ENCODE results near the gene LYPLAL1.

Gene LYPLAL1

GRCh38 chr1:219172821-219173220, 857 bp upstream of the LYPLAL1 start:
- H2BK15ac ChIP-seq (ENCODE audit: low read depth, poor library complexity, severe bottlenecking), result no peak overlapping the region
- peak overlapping the region in 1 of 2 experiments; percentile 81 for H3K4me3 ChIP-seq (ENCODE audit: insufficient read depth in 1 of 2, low read depth in 1 of 2, low read length in 2 of 2)
- peak overlapping the region; percentile 94 for H3K9ac ChIP-seq (ENCODE audit: low read length)
- no peaks in the 10 kb centered on the region for H3K4me1 ChIP-seq (ENCODE audit: control insufficient read depth, insufficient read depth, low read depth, low read length)
- no peak overlapping the region for H2BK120ac ChIP-seq (ENCODE audit: low read depth, low read length)
- WGBS, result 94% methylated on average over 2 of the region's 2 CpGs
- no peak overlapping the region for H4K8ac ChIP-seq (ENCODE audit: low read length)
- no peak overlapping the region for H3K18ac ChIP-seq (ENCODE audit: low read depth in 1 of 2, low read length in 2 of 2)
- no peak overlapping the region for H3K4ac ChIP-seq (ENCODE audit: low read depth in 1 of 2, low read length in 2 of 2)
- no peak overlapping the region for H4K91ac ChIP-seq (ENCODE audit: low read length)
- peaks cover 0 to 17% of the 10 kb centered on the region in 2 experiments for H3K36me3 ChIP-seq (ENCODE audit: control insufficient read depth in 1 of 2, insufficient read depth in 2 of 2, low read depth in 1 of 2, low read length in 2 of 2)
- no peak overlapping the region for H2AK5ac ChIP-seq (ENCODE audit: low read length, severe bottlenecking)
- H3K4me2 ChIP-seq (ENCODE audit: low read length, poor library complexity, severe bottlenecking), result no peak overlapping the region
- H3K27me3 ChIP-seq (ENCODE audit: control insufficient read depth in 1 of 2, insufficient read depth in 1 of 2, low read length in 2 of 2), result no peaks in the 10 kb centered on the region
- H3K79me1 ChIP-seq (replicated peaks; ENCODE audit: low read length, poor library complexity, severe bottlenecking), result peaks cover 5% of the 10 kb centered on the region
- no peak overlapping the region for H2BK12ac ChIP-seq (ENCODE audit: low read length in 2 of 2)
- DNase-seq, result no peak
- H3K23ac ChIP-seq (ENCODE audit: low read length in 2 of 2), result no peak overlapping the region
- no peak overlapping the region for H2BK5ac ChIP-seq (ENCODE audit: low read depth, low read length, poor library complexity, severe bottlenecking)
- no peak overlapping the region for H3K14ac ChIP-seq (ENCODE audit: low read length in 2 of 2)
- no peak overlapping the region for H2AFZ ChIP-seq (ENCODE audit: low read depth, low read length)
- no peak overlapping the region for H3K27ac ChIP-seq (ENCODE audit: low read length, poor library complexity, severe bottlenecking)
- H3K9me3 ChIP-seq (ENCODE audit: control insufficient read depth, low read length), result no peaks in the 10 kb centered on the region

GRCh38 chr1:219173434-219173757, 282 bp upstream of the LYPLAL1 start:
- Histone ChIP-seq H2AK5ac (ENCODE audit: low read length, severe bottlenecking) (no peak overlapping the region), H2BK5ac (ENCODE audit: low read depth, low read length, poor library complexity, severe bottlenecking) (no peak overlapping the region), H4K8ac (ENCODE audit: low read length) (no peak overlapping the region), H3K18ac (ENCODE audit: low read depth in 1 of 2, low read length in 2 of 2) (no peak overlapping the region), H3K23ac (ENCODE audit: low read length in 2 of 2) (no peak overlapping the region), H3K27ac (ENCODE audit: low read length, poor library complexity, severe bottlenecking) (peak overlapping the region; percentile 61), H2BK15ac (ENCODE audit: low read depth, poor library complexity, severe bottlenecking) (no peak overlapping the region), H3K14ac (ENCODE audit: low read length in 2 of 2) (no peak overlapping the region), H3K36me3 (ENCODE audit: control insufficient read depth in 1 of 2, insufficient read depth in 2 of 2, low read depth in 1 of 2, low read length in 2 of 2) (peaks cover 0 to 21% of the 10 kb centered on the region in 2 experiments), H3K4me1 (ENCODE audit: control insufficient read depth, insufficient read depth, low read depth, low read length) (no peaks in the 10 kb centered on the region), H3K9me3 (ENCODE audit: control insufficient read depth, low read length) (no peaks in the 10 kb centered on the region), H3K27me3 (ENCODE audit: control insufficient read depth in 1 of 2, insufficient read depth in 1 of 2, low read length in 2 of 2) (no peaks in the 10 kb centered on the region), H2BK120ac (ENCODE audit: low read depth, low read length) (no peak overlapping the region), H3K4me2 (ENCODE audit: low read length, poor library complexity, severe bottlenecking) (no peak overlapping the region), H3K9ac (ENCODE audit: low read length) (peak overlapping the region; percentile 94), H2AFZ (ENCODE audit: low read depth, low read length) (no peak overlapping the region), H2BK12ac (ENCODE audit: low read length in 2 of 2) (no peak overlapping the region), H3K4me3 (ENCODE audit: insufficient read depth in 1 of 2, low read depth in 1 of 2, low read length in 2 of 2) (peak overlapping the region in 1 of 2 experiments; percentile 81), H3K79me1 (replicated peaks; ENCODE audit: low read length, poor library complexity, severe bottlenecking) (peaks cover 5% of the 10 kb centered on the region), H4K91ac (ENCODE audit: low read length) (no peak overlapping the region), H3K4ac (ENCODE audit: low read depth in 1 of 2, low read length in 2 of 2) (no peak overlapping the region)
- no peak for DNase-seq
- WGBS, result 33% methylated on average over 3 of the region's 6 CpGs

- peak overlapping the region in 1 of 2 experiments; percentile 11 for H2BK12ac ChIP-seq (ENCODE audit: low read length in 2 of 2)
- no peak overlapping the region for H2BK15ac ChIP-seq (ENCODE audit: low read depth, poor library complexity, severe bottlenecking)
- H4K8ac ChIP-seq (ENCODE audit: low read length), result peak overlapping the region; percentile 69
- peak overlapping the region in 1 of 2 experiments; percentile 83 for H3K18ac ChIP-seq (ENCODE audit: low read depth in 1 of 2, low read length in 2 of 2)
- H2AFZ ChIP-seq (ENCODE audit: low read depth, low read length), result no peak overlapping the region
- no peak overlapping the region for H3K23ac ChIP-seq (ENCODE audit: low read length in 2 of 2)
- H3K27me3 ChIP-seq (ENCODE audit: control insufficient read depth in 1 of 2, insufficient read depth in 1 of 2, low read length in 2 of 2), result no peaks in the 10 kb centered on the region
- peak overlapping the region; percentile 93 for H3K27ac ChIP-seq (ENCODE audit: low read length, poor library complexity, severe bottlenecking)
- H3K4me1 ChIP-seq (ENCODE audit: control insufficient read depth, insufficient read depth, low read depth, low read length), result no peaks in the 10 kb centered on the region
- H2BK120ac ChIP-seq (ENCODE audit: low read depth, low read length), result no peak overlapping the region
- peaks cover 0 to 28% of the 10 kb centered on the region in 2 experiments for H3K36me3 ChIP-seq (ENCODE audit: control insufficient read depth in 1 of 2, insufficient read depth in 2 of 2, low read depth in 1 of 2, low read length in 2 of 2)
- peak overlapping the region; percentile 94 for H3K9ac ChIP-seq (ENCODE audit: low read length)
- H3K4me2 ChIP-seq (ENCODE audit: low read length, poor library complexity, severe bottlenecking), result peak overlapping the region; percentile 48
- H3K4ac ChIP-seq (ENCODE audit: low read depth in 1 of 2, low read length in 2 of 2), result peak overlapping the region in 1 of 2 experiments; percentile 73
- peak overlapping the region; percentile 99 for H2AK5ac ChIP-seq (ENCODE audit: low read length, severe bottlenecking)
- peak overlapping the region in 1 of 2 experiments; percentile 81 for H3K4me3 ChIP-seq (ENCODE audit: insufficient read depth in 1 of 2, low read depth in 1 of 2, low read length in 2 of 2)
- WGBS, result 53% methylated on average over 11 of the region's 11 CpGs
- peak; percentile 52 for DNase-seq
- H2BK5ac ChIP-seq (ENCODE audit: low read depth, low read length, poor library complexity, severe bottlenecking), result peak overlapping the region; percentile 89
- H3K14ac ChIP-seq (ENCODE audit: low read length in 2 of 2), result no peak overlapping the region
- peaks cover 5% of the 10 kb centered on the region for H3K79me1 ChIP-seq (replicated peaks; ENCODE audit: low read length, poor library complexity, severe bottlenecking)
- no peaks in the 10 kb centered on the region for H3K9me3 ChIP-seq (ENCODE audit: control insufficient read depth, low read length)
- H4K91ac ChIP-seq (ENCODE audit: low read length), result no peak overlapping the region
Measured at GRCh38 chr1:219174460-219175211, 958 bp downstream of the LYPLAL1 start.

GRCh38 chr1:219175212-219175564, 1.5 kb downstream of the LYPLAL1 start:
- Histone ChIP-seq H3K23ac (ENCODE audit: low read length in 2 of 2) (no peak overlapping the region), H3K4ac (ENCODE audit: low read depth in 1 of 2, low read length in 2 of 2) (peak overlapping the region in 1 of 2 experiments; percentile 73), H2BK5ac (ENCODE audit: low read depth, low read length, poor library complexity, severe bottlenecking) (peak overlapping the region; percentile 89), H3K4me3 (ENCODE audit: insufficient read depth in 1 of 2, low read depth in 1 of 2, low read length in 2 of 2) (peak overlapping the region in 1 of 2 experiments; percentile 81), H3K79me1 (replicated peaks; ENCODE audit: low read length, poor library complexity, severe bottlenecking) (peaks cover 9% of the 10 kb centered on the region), H3K14ac (ENCODE audit: low read length in 2 of 2) (no peak overlapping the region), H3K9ac (ENCODE audit: low read length) (peak overlapping the region; percentile 94), H3K36me3 (ENCODE audit: control insufficient read depth in 1 of 2, insufficient read depth in 2 of 2, low read depth in 1 of 2, low read length in 2 of 2) (peaks cover 4 to 34% of the 10 kb centered on the region in 2 experiments), H3K9me3 (ENCODE audit: control insufficient read depth, low read length) (no peaks in the 10 kb centered on the region), H2BK15ac (ENCODE audit: low read depth, poor library complexity, severe bottlenecking) (no peak overlapping the region), H3K4me2 (ENCODE audit: low read length, poor library complexity, severe bottlenecking) (peak overlapping the region; percentile 48), H4K91ac (ENCODE audit: low read length) (no peak overlapping the region), H3K27ac (ENCODE audit: low read length, poor library complexity, severe bottlenecking) (peak overlapping the region; percentile 93), H3K4me1 (ENCODE audit: control insufficient read depth, insufficient read depth, low read depth, low read length) (no peaks in the 10 kb centered on the region), H2AK5ac (ENCODE audit: low read length, severe bottlenecking) (peak overlapping the region; percentile 99), H2BK12ac (ENCODE audit: low read length in 2 of 2) (no peak overlapping the region), H2AFZ (ENCODE audit: low read depth, low read length) (no peak overlapping the region), H2BK120ac (ENCODE audit: low read depth, low read length) (no peak overlapping the region), H4K8ac (ENCODE audit: low read length) (peak overlapping the region; percentile 69), H3K18ac (ENCODE audit: low read depth in 1 of 2, low read length in 2 of 2) (no peak overlapping the region), H3K27me3 (ENCODE audit: control insufficient read depth in 1 of 2, insufficient read depth in 1 of 2, low read length in 2 of 2) (no peaks in the 10 kb centered on the region)
- WGBS, result 100% methylated on average over 1 of the region's 3 CpGs
- no peak for DNase-seq
